Common myeloid progenitor, CD34-positive (primary cell): ENCODE data around the gene FAM47E.
A peak's percentile ranks its signal among the peaks of the same experiment; 100 is the strongest.

Experiments
- CTCF ChIA-PET: fragments of 350-600 bp; sonication (Branson Sonifier 250); formaldehyde crosslinking; loops from one replicate; lab custom pipeline; 2021; ENCODE audit warnings: antibody characterized with exemption; lab: Charles Lee
- POLR2A ChIA-PET: fragments of 350-600 bp; sonication (Branson Sonifier 250); formaldehyde crosslinking; loops from one replicate; lab custom pipeline; 2021; ENCODE audit warnings: antibody characterized with exemption; lab: Charles Lee
- DNase-seq, 3 donors: peaks; one replicate each; pipeline versions ENCODE4 v3.0.0 to v3.0.0-alpha.2; 2013
- H3K27ac ChIP-seq, 2 experiments: 1 replicate in 1 of 2; 2 replicates in 1 of 2; pipeline ENCODE4 v1.7.0; 2013; ENCODE audit warnings: inconsistent platforms in 2 of 2, low read length in 2 of 2, mild to moderate bottlenecking in 2 of 2, low read depth in 1 of 2, moderate library complexity in 1 of 2; ENCODE audit not compliant: severe bottlenecking in 2 of 2, insufficient read depth in 1 of 2, poor library complexity in 1 of 2
- H3K27me3 ChIP-seq, 5 experiments: replicated peaks in 2 of 5; 1 replicate in 3 of 5; 2 replicates in 2 of 5; pipeline versions ENCODE4 v1.6.1 to v1.7.0; 2013; ENCODE audit warnings: low read length in 4 of 5, mild to moderate bottlenecking in 2 of 5, moderate library complexity in 2 of 5, inconsistent platforms in 1 of 5; ENCODE audit not compliant: insufficient read depth in 5 of 5, control insufficient read depth in 4 of 5
- H3K36me3 ChIP-seq, 4 experiments: 1 replicate in 2 of 4; 2 replicates in 2 of 4; pipeline versions ENCODE4 v1.6.1 to v1.7.0; 2013; ENCODE audit warnings: low read length in 3 of 4, control low read depth in 1 of 4, mild to moderate bottlenecking in 1 of 4; ENCODE audit not compliant: control insufficient read depth in 4 of 4, insufficient read depth in 4 of 4
- H3K4me1 ChIP-seq, 4 experiments: 1 replicate in 3 of 4; 2 replicates in 1 of 4; pipeline versions ENCODE4 v1.6.1 to v1.7.1; 2013; ENCODE audit warnings: low read length in 3 of 4, mild to moderate bottlenecking in 3 of 4, control low read depth in 1 of 4, inconsistent platforms in 1 of 4, moderate library complexity in 1 of 4; ENCODE audit not compliant: control insufficient read depth in 4 of 4, insufficient read depth in 4 of 4; ENCODE audit errors: control extremely low read depth in 1 of 4
- H3K4me3 ChIP-seq, 7 experiments: 1 replicate in 4 of 7; 2 replicates in 3 of 7; pipeline versions ENCODE4 v1.5.1 to v1.7.0; 2013; ENCODE audit warnings: mild to moderate bottlenecking in 7 of 7, low read length in 6 of 7, moderate library complexity in 6 of 7, inconsistent platforms in 2 of 7, low read depth in 2 of 7, control low read depth in 1 of 7; ENCODE audit not compliant: insufficient read depth in 4 of 7, control insufficient read depth in 1 of 7; ENCODE audit errors: extremely low read depth in 1 of 7
- H3K9me3 ChIP-seq, 5 experiments: 1 replicate in 4 of 5; 2 replicates in 1 of 5; pipeline versions ENCODE4 v1.6.1 to v1.7.1; 2013; ENCODE audit warnings: low read length in 4 of 5, mild to moderate bottlenecking in 2 of 5, inconsistent platforms in 1 of 5, low read depth in 1 of 5, moderate library complexity in 1 of 5; ENCODE audit not compliant: control insufficient read depth in 4 of 5, insufficient read depth in 2 of 5; ENCODE audit errors: control extremely low read depth in 1 of 5
- WGBS: methylation state at CpG from one replicate; pipeline ENCODE4 v1.1.5; 2013; ENCODE audit not compliant: insufficient coverage; 5-methylcytosine and 5-hydroxymethylcytosine counted together

Gene FAM47E

DNA sequence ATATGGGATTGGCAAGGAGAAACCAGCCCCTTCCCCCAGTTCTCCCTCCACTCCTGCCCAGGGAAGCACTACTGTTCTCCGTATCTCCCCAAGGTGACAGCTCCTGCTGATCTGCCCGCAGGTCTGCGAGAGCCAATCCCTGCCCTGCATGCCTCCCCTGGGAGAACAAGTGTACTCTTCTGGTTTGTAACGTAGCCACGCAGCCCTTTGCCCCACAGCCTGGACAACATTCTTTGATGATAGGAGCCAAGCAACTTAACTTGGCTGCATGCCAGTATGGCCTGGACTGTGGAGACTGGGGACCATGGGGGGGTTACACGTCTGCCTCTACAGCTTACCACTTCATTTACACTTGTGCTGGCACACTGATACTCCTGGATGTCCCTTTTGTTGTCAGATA is 57.0 kb downstream of the FAM47E start:
- WGBS = 97% methylated on average over 5 of the region's 6 CpGs
- Histone ChIP-seq H3K27ac (no peak overlapping the region), H3K4me1 (peaks cover 5 to 33% (median 24%) of the 10 kb centered on the region in 4 experiments), H3K27me3 (no peaks in the 10 kb centered on the region), H3K9me3 (no peaks in the 10 kb centered on the region), H3K36me3 (peaks cover 3 to 11% (median 7%) of the 10 kb centered on the region in 4 experiments), H3K4me3 (no peak overlapping the region)
- CTCF ChIA-PET = interaction anchor here (1.6 to 5.6 kb wide), 5 partner anchors 30 to 128 kb away, joined by 4 to 40 read pairs (median 12); no protein-coding TSS in a partner anchor
- no peak for DNase-seq
- POLR2A ChIA-PET = no interaction called here

DNA sequence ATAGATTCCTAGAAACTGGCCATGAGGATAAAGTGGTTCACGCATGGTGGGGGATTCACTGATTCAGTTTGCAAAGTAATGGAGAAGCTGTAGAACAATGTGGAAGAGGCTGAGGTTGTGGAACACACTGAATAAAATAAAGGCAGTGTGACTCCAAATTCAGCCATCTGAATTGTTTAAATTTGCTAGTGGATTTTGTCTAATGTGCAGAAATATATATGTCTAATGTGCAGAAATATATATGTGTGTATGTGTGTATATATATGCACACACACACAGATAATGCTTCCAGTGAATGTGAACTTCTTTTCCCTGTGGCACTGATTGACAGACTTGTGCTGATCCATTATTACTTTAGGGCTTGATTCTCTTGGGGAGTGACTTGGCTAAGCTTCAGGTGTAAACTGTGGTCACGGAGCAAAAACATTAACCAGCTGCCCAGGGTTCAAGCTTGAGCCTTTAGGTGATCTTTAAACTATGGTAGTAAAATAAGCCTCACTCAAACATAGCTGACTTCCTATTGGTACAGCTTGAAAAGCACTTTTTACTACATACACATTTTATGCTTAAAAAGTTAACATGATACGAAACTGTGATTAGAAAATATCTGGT is 58.5 kb downstream of the FAM47E start:
- DNase-seq = no peak
- ChIA-PET CTCF (interaction anchor here (0.7 to 5.2 kb wide), 4 partner anchors 9 to 126 kb away, joined by 3 to 40 read pairs (median 4); no protein-coding TSS in a partner anchor), POLR2A (no interaction called here)
- Histone ChIP-seq H3K4me3 (peak overlapping the region in 1 of 7 experiments; percentile 7), H3K36me3 (peaks cover 3 to 11% (median 7%) of the 10 kb centered on the region in 4 experiments), H3K27ac (no peak overlapping the region), H3K27me3 (no peaks in the 10 kb centered on the region), H3K9me3 (no peaks in the 10 kb centered on the region), H3K4me1 (peaks cover 5 to 20% (median 15%) of the 10 kb centered on the region in 4 experiments)
- 96% methylated on average over 3 of the region's 3 CpGs for WGBS

DNA sequence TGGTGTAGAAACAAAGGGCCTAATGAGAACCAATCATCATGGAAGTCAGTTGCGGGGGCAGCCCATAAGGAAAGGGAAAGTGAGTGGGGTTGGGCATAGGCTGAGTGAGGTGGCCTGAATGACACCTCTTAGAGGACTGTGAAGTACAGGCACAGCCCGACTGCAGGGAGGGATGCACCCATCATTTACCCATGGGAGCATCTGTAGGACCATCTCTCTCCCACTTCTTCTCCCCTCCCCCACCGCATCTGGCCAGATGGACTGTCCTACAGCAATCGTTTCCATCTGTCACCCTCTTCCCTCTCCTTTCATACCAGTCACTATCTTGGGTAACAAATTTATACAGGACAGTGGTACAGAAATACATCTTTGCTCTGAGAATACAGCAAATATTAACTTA is 59.2 kb downstream of the FAM47E start:
- H3K9me3 ChIP-seq = no peaks in the 10 kb centered on the region
- ChIA-PET CTCF (no interaction called here), POLR2A (no interaction called here)
- no peak overlapping the region for H3K27ac ChIP-seq
- peaks cover under 1 to 14% (median 9%) of the 10 kb centered on the region in 4 experiments for H3K4me1 ChIP-seq
- peaks cover 3 to 11% (median 7%) of the 10 kb centered on the region in 4 experiments for H3K36me3 ChIP-seq
- no peak for DNase-seq
- no peak overlapping the region for H3K4me3 ChIP-seq
- 100% methylated on average over 2 of the region's 4 CpGs for WGBS
- no peaks in the 10 kb centered on the region for H3K27me3 ChIP-seq

DNA sequence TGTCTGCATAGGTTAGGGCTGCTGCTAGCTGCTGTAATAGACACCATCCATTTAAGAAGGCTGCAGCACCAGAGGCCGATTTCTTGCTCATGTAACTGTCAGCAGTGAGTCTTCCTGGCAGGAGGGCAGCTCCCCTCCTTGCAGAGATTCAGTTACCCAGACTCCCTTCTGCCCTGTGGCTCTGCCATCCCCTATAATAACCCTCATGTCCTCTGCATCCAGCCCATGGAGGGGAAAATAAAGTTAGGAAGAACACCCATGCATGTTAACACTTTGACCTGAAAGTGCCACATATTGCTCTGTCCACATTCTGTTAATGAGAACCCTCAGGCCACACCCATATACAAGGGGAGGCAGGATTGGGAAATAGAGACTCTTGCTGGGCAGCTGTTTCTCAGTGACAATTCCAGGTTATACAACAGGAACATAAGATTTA is 60.4 kb downstream of the FAM47E start:
- peaks cover 3 to 11% (median 7%) of the 10 kb centered on the region in 4 experiments for H3K36me3 ChIP-seq
- H3K27me3 ChIP-seq = no peaks in the 10 kb centered on the region
- H3K9me3 ChIP-seq = peaks cover 0 to 5% (median 0%) of the 10 kb centered on the region in 5 experiments
- DNase-seq = no peak
- H3K4me1 ChIP-seq = peaks cover 0 to 10% (median 5%) of the 10 kb centered on the region in 4 experiments
- CTCF ChIA-PET = interaction anchor here (2.0 kb wide), 1 partner anchor 31 kb away, joined by 6 read pairs; no protein-coding TSS in a partner anchor
- POLR2A ChIA-PET = no interaction called here
- 86% methylated on average over 1 of the region's 1 CpG for WGBS
- H3K27ac ChIP-seq = no peak overlapping the region
- H3K4me3 ChIP-seq = no peak overlapping the region

DNA sequence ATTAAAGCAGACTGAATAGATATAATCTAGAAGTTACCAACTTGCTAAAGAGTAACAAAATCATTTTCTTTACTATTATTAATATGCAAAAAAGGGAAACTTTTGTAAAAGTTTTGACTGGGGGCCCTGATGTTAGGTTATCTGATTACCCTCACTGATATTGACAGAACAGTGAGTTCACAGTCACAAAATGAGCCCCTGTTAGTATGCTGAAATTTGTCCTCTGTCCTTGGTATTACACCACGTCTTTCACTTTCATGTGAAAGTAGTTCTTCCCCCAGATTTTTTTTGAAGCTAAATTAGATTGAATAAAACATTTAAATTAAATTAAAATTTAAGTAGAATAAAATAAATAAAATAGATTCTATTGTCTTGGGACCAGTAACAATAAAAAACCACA is 60.9 kb downstream of the FAM47E start:
- peaks cover 0 to 9% (median 3%) of the 10 kb centered on the region in 5 experiments for H3K9me3 ChIP-seq
- H3K27ac ChIP-seq = no peak overlapping the region
- no peaks in the 10 kb centered on the region for H3K27me3 ChIP-seq
- H3K4me3 ChIP-seq = no peak overlapping the region
- CTCF ChIA-PET = interaction anchor here (1.0 to 2.0 kb wide), 2 partner anchors 21 to 32 kb away, joined by 3 to 6 read pairs; no protein-coding TSS in a partner anchor
- H3K4me1 ChIP-seq = peaks cover 0 to 5% (median 1%) of the 10 kb centered on the region in 4 experiments
- no CpG with 5 or more reads among the region's 1 CpG for WGBS
- no peak for DNase-seq
- POLR2A ChIA-PET = no interaction called here
- peaks cover 3 to 11% (median 7%) of the 10 kb centered on the region in 4 experiments for H3K36me3 ChIP-seq

DNA sequence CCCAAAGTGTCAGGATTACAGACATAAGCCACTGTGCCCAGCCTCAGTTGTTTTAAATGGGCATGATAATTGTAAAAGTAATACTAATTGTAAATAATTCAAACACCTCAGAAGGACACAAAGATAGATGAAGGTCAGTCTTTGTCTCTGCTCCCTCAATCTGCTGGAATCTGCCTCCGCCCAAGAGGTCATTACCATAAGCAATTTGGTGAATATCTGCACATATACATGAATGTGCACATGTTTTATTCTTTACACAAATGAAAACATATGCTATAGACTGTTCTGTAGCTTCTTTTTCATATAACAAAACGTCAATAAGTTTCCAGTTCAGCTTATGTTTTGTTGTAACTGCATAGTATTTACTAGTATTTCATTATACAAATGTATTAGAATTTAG is 62.0 kb downstream of the FAM47E start:
- Histone ChIP-seq H3K27ac (no peak overlapping the region), H3K4me1 (no peaks in the 10 kb centered on the region), H3K9me3 (peaks cover 0 to 10% (median 3%) of the 10 kb centered on the region in 5 experiments), H3K27me3 (no peaks in the 10 kb centered on the region), H3K4me3 (no peak overlapping the region), H3K36me3 (peaks cover 3 to 11% (median 7%) of the 10 kb centered on the region in 4 experiments)
- no CpG with 5 or more reads among the region's 2 CpGs for WGBS
- DNase-seq = no peak
- ChIA-PET CTCF (interaction anchor here (0.8 kb wide), 1 partner anchor 52 kb away, joined by 3 read pairs; no protein-coding TSS in a partner anchor), POLR2A (no interaction called here)
